Stomach (tissue), 4 donors: ENCODE results near the gene AEBP2.

Experiments
- CTCF ChIP-seq, 7 experiments: fragments of 450-650 bp in 4 of 7; fragments of 200-600 bp in 3 of 7; sonication (generic) in 3 of 7; IDR thresholded peaks; one replicate each; pipeline ENCODE4 v1.5.1; 2016 to 2019; ENCODE audit warnings: antibody characterized with exemption in 7 of 7, control low read depth in 2 of 7, mild to moderate bottlenecking in 1 of 7
- EP300 ChIP-seq: sonication (generic); formaldehyde crosslinking; IDR thresholded peaks from one replicate; pipeline ENCODE4 v1.6.1; 2017; ENCODE audit warnings: antibody characterized with exemption
- POLR2A ChIP-seq, 4 donors: fragments of 450-650 bp; IDR thresholded peaks; one replicate each; pipeline ENCODE4 v1.6.1; 2016; ENCODE audit warnings: antibody characterized with exemption in 4 of 4, control low read depth in 2 of 4, mild to moderate bottlenecking in 1 of 4, moderate library complexity in 1 of 4
- POLR2AphosphoS5 ChIP-seq, 3 donors: sonication (generic); formaldehyde crosslinking; IDR thresholded peaks; one replicate each; pipeline ENCODE4 v1.6.1; 2016; ENCODE audit warnings: antibody characterized with exemption in 3 of 3

- TF ChIP-seq POLR2A (IDR thresholded peaks at IDR 0.05) (no peak), CTCF (IDR thresholded peaks at IDR 0.05) (no peak), EP300 (no peak), POLR2AphosphoS5 (IDR thresholded peaks at IDR 0.05) (no peak)
These were observed 15.5 kb downstream of the AEBP2 start for GRCh38 chr12:19454837-19455236.
